Measurements from ENCODE around the gene TPTE.
"Not testable (repeated sequence)": the region's sequence is repeated elsewhere in the genome, so short reads cannot be mapped to it uniquely, and the experiment has no call there.

The TPTE gene

DNA sequence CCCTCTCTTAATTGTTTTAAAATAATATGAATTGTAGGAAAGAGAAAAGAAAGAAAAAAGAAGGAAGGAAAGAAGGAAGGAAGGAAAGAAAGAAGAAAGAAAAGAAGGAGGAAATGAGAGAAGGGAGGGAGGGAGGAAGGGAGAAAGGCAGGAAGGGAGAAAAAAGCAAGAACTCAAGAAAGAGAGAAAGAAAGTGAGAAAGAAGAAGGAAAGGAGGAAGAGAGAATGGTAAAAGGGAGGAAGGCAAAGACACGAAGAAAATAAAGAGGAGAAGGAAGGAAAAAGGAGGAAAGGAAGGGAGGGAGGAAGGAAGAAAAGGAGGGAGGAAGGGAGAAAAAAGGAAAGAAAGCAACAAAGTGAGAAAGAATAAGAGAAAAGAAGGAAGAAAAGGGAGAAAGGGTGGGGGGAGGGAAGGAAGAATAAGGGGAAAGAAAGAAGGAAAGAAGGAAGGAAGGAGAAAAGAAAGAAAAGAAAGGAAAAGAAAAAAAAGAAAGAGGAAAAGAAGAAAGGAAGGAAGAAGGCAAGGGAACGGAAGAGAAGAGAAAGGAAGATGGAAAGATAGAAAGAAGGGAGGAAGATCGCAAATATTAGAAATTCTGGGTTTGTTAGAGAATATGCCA is 95.9 kb downstream of the TPTE start:
- not testable (repeated sequence) for DNase-seq (ENCODE audit: low read depth)

DNA sequence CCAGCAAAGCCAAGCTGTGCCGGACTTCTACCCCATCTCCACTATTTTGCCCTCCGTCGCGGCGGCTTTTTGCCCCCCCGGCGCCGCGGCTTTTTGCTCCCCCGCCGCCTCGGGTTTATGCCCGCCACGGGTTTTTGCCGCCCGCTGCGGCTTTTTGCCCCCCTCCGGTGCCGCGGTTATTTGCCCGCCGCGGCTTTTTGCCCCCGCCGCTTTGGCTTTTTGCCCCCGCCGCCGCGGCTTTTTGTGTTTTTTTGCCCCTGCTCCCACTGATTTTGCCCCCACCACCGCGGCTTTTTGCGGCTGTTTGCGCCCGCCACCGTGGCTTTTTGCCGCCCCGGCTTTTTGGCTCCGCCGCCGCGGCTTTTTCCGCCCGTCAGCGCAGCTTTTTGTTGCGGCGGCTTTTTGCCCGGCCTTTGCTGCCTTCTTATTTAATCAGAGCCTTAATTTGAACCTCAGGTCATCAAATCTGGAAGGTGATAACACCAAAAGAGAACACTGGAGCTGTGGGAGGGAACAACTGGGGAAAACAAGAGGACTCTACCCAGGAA is 106.0 kb downstream of the TPTE start:
- DNase-seq (ENCODE audit: low read depth): no peak

DNA sequence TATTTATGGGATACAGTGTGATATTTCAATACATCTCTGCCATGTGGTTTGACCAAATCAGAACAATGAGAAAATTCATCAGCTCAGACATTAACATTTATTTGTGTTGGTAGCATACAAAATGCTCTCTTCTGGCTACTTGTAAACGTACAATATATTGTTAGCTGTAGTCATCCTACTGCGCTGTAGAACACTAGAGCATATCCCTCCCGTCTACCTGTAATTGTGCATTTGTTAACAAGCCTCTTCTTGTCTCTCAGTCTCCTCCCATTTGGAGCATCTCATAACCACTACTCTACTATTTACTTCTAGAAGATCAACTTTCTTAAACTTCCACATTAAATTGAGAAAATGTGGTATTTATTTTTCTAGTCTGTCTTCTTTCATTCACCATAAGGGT is 107.9 kb downstream of the TPTE start:
- DNase-seq (ENCODE audit: low read depth): not testable (repeated sequence)

DNA sequence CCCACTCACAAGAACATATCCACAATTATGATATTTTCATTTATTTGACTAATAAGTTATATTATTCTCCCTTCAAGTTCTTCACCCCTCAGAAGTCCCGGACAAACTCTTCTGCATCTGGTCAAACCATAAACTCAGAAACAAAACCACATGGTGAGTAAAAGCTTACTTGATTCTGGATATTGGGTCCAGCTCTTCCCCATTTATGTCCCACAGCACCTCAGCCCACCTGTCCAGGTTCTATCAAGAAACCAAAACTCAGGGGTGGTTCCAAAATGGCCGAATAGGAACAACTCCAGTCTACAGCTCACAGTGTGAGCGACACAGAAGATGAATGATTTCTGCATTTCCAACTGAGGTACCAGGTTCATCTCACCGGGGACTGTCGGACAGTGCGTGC is 109.4 kb downstream of the TPTE start:
- DNase-seq (ENCODE audit: low read depth): not testable (repeated sequence)

DNA sequence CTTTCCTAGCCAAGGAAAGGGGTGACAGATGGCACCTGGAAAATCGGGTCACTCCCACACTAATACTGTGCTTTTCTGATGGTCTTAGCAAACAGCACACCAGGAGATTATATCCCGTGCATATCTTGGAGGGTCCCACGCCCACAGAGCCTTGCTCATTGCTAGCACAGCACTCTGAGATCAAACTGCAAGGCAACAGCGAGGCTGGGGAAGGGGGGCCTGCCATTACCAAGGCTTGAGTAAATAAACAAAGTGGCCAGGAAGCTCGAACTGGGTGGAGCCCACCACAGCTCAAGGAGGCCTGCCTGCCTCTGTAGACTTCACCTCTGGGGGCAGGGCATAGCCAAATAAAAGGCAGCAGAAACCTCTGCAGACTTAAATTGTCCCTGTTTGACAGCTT is 109.9 kb downstream of the TPTE start:
- not testable (repeated sequence) for DNase-seq (ENCODE audit: low read depth)

DNA sequence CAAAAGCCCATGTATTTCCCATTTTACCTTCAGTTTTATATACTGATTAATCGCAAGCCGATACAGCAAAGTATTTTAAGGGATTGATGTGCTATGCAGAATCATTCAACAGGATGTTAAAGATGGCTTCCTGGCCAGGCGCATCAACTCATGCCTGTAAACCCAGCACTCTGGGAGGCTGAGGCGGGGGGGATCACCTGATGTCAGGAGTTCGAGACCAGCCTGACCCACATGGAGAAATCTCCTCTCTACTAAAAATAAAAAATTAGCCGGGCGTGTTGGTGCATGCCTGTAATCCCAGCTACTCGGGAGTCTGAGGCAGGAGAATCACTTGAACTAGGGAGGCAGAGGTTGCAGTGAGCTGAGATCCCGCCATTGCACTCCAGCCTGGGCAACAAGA is 116.8 kb downstream of the TPTE start:
- DNase-seq (ENCODE audit: low read depth): not testable (repeated sequence)

DNA sequence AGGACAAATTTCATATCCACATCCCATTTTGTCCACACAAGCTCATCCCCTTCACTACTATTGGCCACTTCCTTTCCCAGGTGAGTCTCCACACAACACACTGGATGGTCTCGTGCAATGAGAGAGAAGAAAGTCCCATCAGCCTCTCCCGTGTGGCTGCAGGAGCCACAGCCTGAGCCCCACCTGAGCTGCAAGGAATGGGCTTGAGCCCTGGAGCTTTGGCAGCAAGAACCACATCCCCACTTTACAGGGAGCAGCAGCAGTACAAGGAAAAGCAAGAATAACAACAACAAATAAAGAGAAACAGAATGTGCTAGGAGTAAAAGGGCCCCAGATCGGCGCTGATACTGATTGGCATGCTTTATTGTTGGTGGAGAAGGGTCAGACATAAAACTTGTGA is 117.7 kb downstream of the TPTE start:
- no peak for DNase-seq (ENCODE audit: low read depth)

DNA sequence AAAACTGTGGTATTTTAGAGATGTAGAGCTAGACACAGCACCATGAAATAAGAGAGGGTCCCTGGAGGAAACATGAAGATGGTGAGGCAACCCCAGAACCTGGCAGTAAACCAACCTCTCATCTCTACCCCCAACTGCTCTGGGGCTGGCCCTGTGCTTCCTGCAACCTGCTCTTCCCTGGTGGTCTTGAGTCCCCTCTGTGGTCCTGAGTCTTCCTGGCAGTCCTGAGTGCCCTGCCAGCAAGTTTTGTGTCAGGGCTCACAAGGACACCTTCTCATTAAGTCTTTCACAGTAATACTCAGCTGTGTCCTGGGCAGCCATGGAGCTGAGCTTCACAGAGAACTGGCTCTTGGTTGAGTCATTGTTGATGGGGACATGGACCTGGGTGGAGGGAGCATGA is 118.4 kb downstream of the TPTE start:
- DNase-seq (ENCODE audit: low read depth): not testable (repeated sequence)

DNA sequence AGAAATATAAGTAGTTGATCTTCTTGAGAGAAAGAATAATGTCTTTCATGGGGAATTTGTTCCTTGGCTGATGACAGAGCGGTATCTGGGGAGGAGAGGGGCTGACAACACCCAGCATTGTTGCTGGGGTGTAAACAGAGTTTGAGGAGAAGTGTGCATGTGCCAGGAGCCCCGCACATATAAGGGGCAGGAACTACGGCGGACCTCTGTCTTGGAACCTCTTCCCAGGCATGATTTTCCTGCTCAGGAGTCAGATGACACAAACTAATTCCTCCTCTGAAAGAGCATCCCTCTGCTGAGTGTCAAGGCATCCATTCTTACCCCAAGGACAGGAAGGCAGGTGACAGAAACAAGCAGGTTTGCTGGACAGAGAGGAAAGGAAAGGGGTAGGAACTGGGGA is 119.1 kb downstream of the TPTE start:
- no peak for DNase-seq (ENCODE audit: low read depth)

DNA sequence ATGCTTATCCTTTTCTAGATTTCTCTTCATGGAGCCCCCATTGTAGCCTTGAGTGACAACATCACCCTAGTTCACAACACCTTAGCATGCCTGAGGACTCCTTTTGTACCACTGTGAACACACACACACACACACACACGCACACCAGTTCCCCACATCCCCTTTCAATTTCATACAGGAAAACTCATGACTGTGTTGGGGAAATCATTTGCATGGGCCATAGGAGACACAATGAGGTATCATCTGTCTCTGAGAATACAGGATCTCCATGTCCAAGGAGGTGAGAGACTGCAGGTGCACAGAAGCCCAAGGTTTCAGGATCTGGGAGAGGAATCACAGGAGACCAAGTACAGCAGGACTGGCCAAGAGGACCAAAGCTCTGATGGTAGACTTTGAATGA is 119.7 kb downstream of the TPTE start:
- no peak for DNase-seq (ENCODE audit: low read depth)

DNA sequence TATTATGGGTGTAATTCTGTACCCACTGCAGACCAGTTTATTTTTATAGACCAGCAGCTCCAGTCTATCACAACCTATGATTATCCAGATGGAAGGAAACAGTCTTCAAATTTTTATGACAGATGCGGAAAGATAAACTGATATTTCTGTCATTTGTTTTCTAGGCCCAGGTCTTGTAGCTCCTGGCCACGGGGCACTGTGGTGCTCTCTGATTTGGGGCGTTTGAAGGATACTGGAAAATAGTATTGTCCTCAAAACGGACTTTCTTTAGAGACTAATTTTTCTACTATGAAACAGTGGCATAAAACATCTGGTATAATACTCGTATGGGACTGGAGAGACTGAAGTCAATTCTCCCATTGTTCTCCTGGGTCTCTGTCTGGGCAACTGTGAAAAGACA is 124.3 kb downstream of the TPTE start:
- DNase-seq (ENCODE audit: low read depth): not testable (repeated sequence)

DNA sequence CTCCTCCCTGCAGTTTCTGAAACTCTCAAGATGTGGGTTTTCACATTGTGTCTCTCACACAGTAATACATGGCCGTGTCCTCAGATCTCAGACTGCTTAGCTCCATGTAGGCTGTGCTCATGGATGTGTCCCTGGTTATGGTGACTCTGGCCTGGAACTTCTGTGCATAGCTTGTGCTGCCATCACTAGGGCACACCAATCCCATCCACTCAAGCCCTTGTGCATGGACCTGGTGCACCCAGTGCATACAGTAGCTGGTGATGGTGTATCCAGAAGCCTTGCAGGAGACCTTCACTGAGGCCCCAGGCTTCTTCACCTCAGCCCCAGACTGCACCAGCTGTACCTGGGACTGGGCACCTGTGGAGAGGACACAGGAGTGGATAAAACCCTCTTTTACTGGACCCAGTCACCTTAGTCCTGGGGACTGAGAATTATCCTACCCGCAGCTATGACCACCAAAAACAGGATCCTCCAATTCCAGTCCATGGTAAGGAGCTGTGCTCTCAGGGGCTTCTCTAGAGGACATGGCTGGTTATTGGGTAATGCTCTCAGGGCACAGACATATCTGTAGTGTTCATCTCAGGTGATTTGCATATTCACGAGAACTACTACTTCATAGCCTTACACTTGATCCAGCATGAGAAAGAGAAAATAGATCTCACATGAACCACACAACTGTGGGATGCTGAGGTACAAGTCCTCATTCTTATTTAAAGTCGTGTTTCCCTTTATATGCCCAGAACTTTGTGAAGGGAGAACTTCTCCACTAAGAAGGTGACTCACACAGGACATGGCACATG is 128.2 kb downstream of the TPTE start:
- not testable (repeated sequence) for DNase-seq (ENCODE audit: low read depth)

DNA sequence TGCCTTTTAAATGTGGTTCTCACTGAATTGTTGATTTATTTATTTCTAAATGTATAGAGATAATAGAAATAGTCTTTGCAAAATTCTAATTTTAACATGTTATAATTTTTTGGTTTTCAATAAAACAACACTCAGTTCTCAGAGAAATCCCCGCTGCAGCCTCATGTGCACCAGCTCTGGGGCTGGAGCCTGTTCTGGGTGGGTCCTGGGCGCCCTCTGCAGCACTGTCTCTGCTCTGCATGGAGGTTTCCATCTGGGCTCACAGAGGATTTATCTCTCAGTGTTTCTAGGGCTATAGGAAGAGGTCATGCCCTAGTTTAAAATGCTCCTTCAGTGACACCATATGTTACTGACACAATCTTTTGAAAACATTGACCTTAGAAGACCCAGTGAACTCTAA is 128.9 kb downstream of the TPTE start:
- not testable (repeated sequence) for DNase-seq (ENCODE audit: low read depth)

All from ELR (cell line).